NCI-H446 (cell line): Measurements from ENCODE around the gene PRR5.

Experiments used
- DNase-seq, 2 experiments: peaks; one replicate each; lab custom pipeline; 2025; lab: John Stamatoyannopoulos, UW

The PRR5 gene

GRCh38 chr22:44755417-44755816 is 53.4 kb downstream of the PRR5 start:
- DNase-seq, result no peak

GRCh38 chr22:44755956-44756361 is 54.0 kb downstream of the PRR5 start:
- DNase-seq, result no peak

GRCh38 chr22:44758344-44758973 is 56.5 kb downstream of the PRR5 start:
- DNase-seq, result peak in 1 of 2 experiments; percentile 36

GRCh38 chr22:44759001-44759400 is 57.0 kb downstream of the PRR5 start:
- no peak for DNase-seq

- DNase-seq, result no peak
Observed at GRCh38 chr22:44759430-44760310, 57.7 kb downstream of the PRR5 start.

GRCh38 chr22:44760476-44760875 is 58.5 kb downstream of the PRR5 start:
- no peak for DNase-seq

GRCh38 chr22:44761025-44761424 is 59.0 kb downstream of the PRR5 start:
- no peak for DNase-seq

- DNase-seq, result no peak
Observed at GRCh38 chr22:44764373-44764772, 62.4 kb downstream of the PRR5 start.

- DNase-seq, result no peak
Observed at GRCh38 chr22:44764974-44765373, 63.0 kb downstream of the PRR5 start.

GRCh38 chr22:44765571-44766285 is 63.7 kb downstream of the PRR5 start:
- no peak for DNase-seq

- DNase-seq, result no peak
Observed at GRCh38 chr22:44773082-44773481, 71.1 kb downstream of the PRR5 start.

- DNase-seq, result no peak
Observed at GRCh38 chr22:44775862-44776261, 73.9 kb downstream of the PRR5 start.

- no peak for DNase-seq
Observed at GRCh38 chr22:44776605-44777363, 74.8 kb downstream of the PRR5 start.

- DNase-seq, result no peak
Observed at GRCh38 chr22:44777364-44777755, 75.4 kb downstream of the PRR5 start.

- no peak for DNase-seq
Observed at GRCh38 chr22:44780876-44781449, 79.0 kb downstream of the PRR5 start.

GRCh38 chr22:44782363-44782963 is 80.5 kb downstream of the PRR5 start:
- peak in 1 of 2 experiments; percentile 31 for DNase-seq

GRCh38 chr22:44783091-44783490 is 81.1 kb downstream of the PRR5 start:
- no peak for DNase-seq

- DNase-seq, result no peak
Observed at GRCh38 chr22:44783581-44783980, 81.6 kb downstream of the PRR5 start.

- no peak for DNase-seq
Observed at GRCh38 chr22:44786136-44786535, 84.1 kb downstream of the PRR5 start.

GRCh38 chr22:44786610-44787009 is 84.6 kb downstream of the PRR5 start:
- no peak for DNase-seq
